Lower lobe of right lung (tissue), 2 donors: ENCODE data around the gene FST. TPM values are rescaled to one million over a fixed set of nuclear protein-coding genes. Genes with fewer than 3 reads are reported as not detected.

Experiments
- ATAC-seq, 2 donors: fragments of 200-7000 bp; cut with Tn5 transposase; one replicate each; pipeline ENCODE4 v1.9.1; 2020 to 2022; ENCODE audit warnings: mild to moderate bottlenecking in 2 of 2, moderate library complexity in 2 of 2
- DNase-seq: peaks from one replicate; pipeline ENCODE4 v3.0.0-alpha.2; 2020
- H3K27ac ChIP-seq: fragments of 200-600 bp; one replicate; pipeline ENCODE4 v1.8.0; 2022
- H3K27me3 ChIP-seq: fragments of 200-600 bp; one replicate; pipeline ENCODE4 v1.8.0; 2022; ENCODE audit warnings: low read depth
- H3K36me3 ChIP-seq: fragments of 200-600 bp; one replicate; pipeline ENCODE4 v1.8.0; 2022; ENCODE audit warnings: mild to moderate bottlenecking
- H3K4me1 ChIP-seq: fragments of 200-600 bp; one replicate; pipeline ENCODE4 v1.8.0; 2022
- H3K4me3 ChIP-seq: fragments of 200-600 bp; one replicate; pipeline ENCODE4 v1.8.0; 2022; ENCODE audit warnings: mild to moderate bottlenecking
- H3K9me3 ChIP-seq: fragments of 200-600 bp; one replicate; pipeline ENCODE4 v1.8.0; 2022
- CTCF ChIP-seq: fragments of 200-600 bp; IDR thresholded peaks from one replicate; pipeline ENCODE4 v1.8.0; 2022; ENCODE audit warnings: antibody characterized with exemption, mild to moderate bottlenecking
- intact Hi-C: fragments of 100-400 bp; cut with DNase I; formaldehyde crosslinking; loops from one replicate; pipeline ENCODE4 v1.11.0; 2022
- total RNA-seq: library from RNA; stranded (reverse); fragmentation: NEBNext Ultra II Directional; extraction: Animal tissue kit (Norgen Biotek cat#: 25700); gene quantifications from one replicate; pipeline ENCODE4 v1.2.1, GENCODE V29; 2021
- donor health status: DM: no; HTN: yes; CAD: no; lungs with severe emphysema.

FST gene
- total RNA-seq, 1 donor from 2014 or later = 2.1 TPM

GRCh38 chr5:53487436-53487835 is 7.0 kb downstream of the FST start:
- no peaks in the 10 kb centered on the region for H3K4me1 ChIP-seq
- H3K9me3 ChIP-seq = no peaks in the 10 kb centered on the region
- ATAC-seq (no peak), DNase-seq (no peak)
- no peak overlapping the region for H3K27ac ChIP-seq
- no peaks in the 10 kb centered on the region for H3K36me3 ChIP-seq
- intact Hi-C loops = loop anchor here (10.0 kb wide), 1 partner anchor 727 kb away; no protein-coding TSS in a partner anchor
- no peak for TF ChIP-seq CTCF
- H3K4me3 ChIP-seq = no peak overlapping the region
- H3K27me3 ChIP-seq = no peaks in the 10 kb centered on the region

- Histone ChIP-seq H3K27ac (no peak overlapping the region), H3K4me1 (no peaks in the 10 kb centered on the region), H3K9me3 (no peaks in the 10 kb centered on the region), H3K36me3 (no peaks in the 10 kb centered on the region), H3K4me3 (no peak overlapping the region), H3K27me3 (no peaks in the 10 kb centered on the region)
- DNase-seq (no peak), ATAC-seq (no peak)
- intact Hi-C loops = loop anchor here (10.0 kb wide), 1 partner anchor 727 kb away; no protein-coding TSS in a partner anchor
- TF ChIP-seq CTCF = no peak
Measured at GRCh38 chr5:53488195-53488722, 7.8 kb downstream of the FST start.

GRCh38 chr5:53490747-53491146 is 10.3 kb downstream of the FST start:
- Histone ChIP-seq H3K27me3 (no peaks in the 10 kb centered on the region), H3K4me3 (no peak overlapping the region), H3K27ac (no peak overlapping the region), H3K36me3 (no peaks in the 10 kb centered on the region), H3K9me3 (no peaks in the 10 kb centered on the region), H3K4me1 (no peaks in the 10 kb centered on the region)
- TF ChIP-seq CTCF = no peak
- ATAC-seq (no peak), DNase-seq (no peak)
- intact Hi-C loops = no loop called here

GRCh38 chr5:53501054-53501453 is 20.6 kb downstream of the FST start:
- intact Hi-C loops = no loop called here
- no peak for ATAC-seq
- no peak overlapping the region for H3K4me3 ChIP-seq
- TF ChIP-seq CTCF = no peak
- no peaks in the 10 kb centered on the region for H3K9me3 ChIP-seq
- H3K27me3 ChIP-seq = no peaks in the 10 kb centered on the region
- no peaks in the 10 kb centered on the region for H3K36me3 ChIP-seq
- H3K4me1 ChIP-seq = no peaks in the 10 kb centered on the region
- no peak overlapping the region for H3K27ac ChIP-seq
- DNase-seq = no peak

GRCh38 chr5:53503562-53504218 is 23.3 kb downstream of the FST start:
- Histone ChIP-seq H3K9me3 (peaks cover 4% of the 10 kb centered on the region), H3K4me3 (no peak overlapping the region), H3K27me3 (no peaks in the 10 kb centered on the region), H3K27ac (no peak overlapping the region), H3K36me3 (no peaks in the 10 kb centered on the region), H3K4me1 (no peaks in the 10 kb centered on the region)
- ATAC-seq = no peak
- no peak for TF ChIP-seq CTCF
- intact Hi-C loops = no loop called here
- no peak for DNase-seq
